ENCODE measurements around the gene PPARA.

The PPARA gene

DNA sequence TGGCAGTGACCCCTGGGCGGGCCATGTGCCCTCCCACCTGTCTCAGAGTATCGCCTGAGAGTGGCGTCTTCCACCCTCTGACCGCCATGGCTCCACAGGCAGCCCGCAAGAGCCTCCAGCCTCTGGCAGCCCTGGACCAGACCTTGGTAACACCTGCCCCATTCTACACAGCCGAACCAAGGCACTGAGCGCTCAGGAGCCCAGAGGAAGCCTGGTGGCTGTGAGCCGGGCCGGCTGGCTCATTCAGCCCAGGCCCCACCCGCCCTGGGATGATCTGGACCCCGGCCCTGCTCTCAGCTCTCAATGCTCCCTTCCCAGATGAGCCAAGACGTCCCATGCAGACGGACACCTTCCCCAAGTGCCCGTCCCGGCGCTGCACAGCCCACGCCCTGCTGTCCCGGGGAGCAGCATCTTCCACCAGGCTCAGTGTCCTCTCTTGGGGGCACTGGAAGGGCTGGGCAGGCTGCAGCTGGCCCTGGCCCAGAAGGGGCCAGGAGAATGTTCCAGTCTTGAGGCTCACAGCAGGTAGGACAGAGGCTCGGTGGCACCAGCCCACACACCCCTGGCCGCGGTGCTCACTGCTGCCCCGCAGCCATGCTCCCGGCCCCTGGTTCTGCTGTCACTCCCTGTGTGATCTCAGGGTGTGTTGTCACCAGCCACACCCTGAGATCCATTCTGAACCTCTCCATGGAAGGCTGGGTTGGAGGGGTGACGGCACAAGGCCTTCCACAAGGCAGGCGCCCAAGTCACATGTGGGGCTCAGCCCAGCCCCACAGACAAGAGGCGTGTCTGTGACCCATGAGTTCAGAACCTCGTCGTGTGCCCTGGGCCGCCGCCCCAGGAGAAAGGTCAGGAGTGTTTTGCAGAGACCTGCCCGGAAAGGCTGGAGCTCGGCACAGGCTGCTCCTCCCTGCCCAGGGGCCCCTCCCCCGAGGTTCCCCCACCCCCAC is 24.2 kb upstream of the PPARA start:
- TF ChIP-seq GATA2 (IDR thresholded peaks at IDR 0.05; ENCODE audit: low read depth, low read length) (no peak), GATA3 (IDR thresholded peaks at IDR 0.05; ENCODE audit: low read depth, low read length) (no peak)

DNA sequence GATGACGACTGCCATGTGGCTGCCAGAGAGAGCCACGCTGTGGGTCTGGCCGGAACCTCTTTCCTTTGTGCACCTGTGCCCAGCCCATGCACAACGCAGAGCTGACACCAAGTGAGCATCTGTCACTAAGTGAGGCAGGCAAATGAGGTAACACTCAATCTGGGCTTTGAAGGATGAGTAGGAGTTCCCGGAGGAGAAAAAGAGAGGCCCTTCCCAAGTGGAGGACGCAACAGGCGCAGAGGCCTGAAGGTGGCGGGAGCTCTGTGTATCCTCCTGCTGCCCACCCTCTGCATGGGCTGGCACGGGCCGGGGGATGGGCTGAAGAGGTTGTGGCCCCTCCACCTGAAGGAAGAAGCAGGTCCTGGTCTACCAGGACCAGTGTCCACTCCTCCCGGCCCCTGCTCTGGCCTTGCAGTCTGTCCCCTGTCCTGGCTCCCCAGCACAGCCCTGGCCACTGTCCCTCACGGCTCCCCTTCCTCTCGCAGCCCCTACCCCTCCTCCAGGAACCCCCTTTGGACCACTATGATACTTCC is 23.4 kb upstream of the PPARA start:
- TF ChIP-seq GATA3 (IDR thresholded peaks at IDR 0.05; ENCODE audit: low read depth, low read length) (no peak), GATA2 (IDR thresholded peaks at IDR 0.05; ENCODE audit: low read depth, low read length) (no peak)

DNA sequence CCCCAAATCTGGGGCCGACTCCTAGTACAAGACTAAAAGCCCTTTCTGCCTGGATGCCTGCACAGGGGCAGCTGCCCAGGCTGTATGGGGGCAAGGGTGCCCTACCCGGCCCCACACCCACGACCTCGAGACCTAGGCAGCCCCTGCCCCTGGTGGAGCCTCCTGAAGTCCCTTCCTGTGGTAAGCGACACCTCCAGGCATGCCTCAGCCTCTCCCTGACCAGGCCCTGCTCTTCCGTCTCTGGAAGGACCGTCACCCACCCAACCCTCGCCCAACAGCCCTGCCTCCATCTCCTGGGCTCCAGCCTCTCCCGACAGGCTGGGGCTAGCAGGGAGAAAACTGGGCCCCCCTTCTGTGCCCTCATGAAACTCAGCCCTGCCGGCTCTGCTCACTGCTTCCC is 22.8 kb upstream of the PPARA start:
- TF ChIP-seq GATA2 (IDR thresholded peaks at IDR 0.05; ENCODE audit: low read depth, low read length) (no peak), GATA3 (IDR thresholded peaks at IDR 0.05; ENCODE audit: low read depth, low read length) (no peak)

DNA sequence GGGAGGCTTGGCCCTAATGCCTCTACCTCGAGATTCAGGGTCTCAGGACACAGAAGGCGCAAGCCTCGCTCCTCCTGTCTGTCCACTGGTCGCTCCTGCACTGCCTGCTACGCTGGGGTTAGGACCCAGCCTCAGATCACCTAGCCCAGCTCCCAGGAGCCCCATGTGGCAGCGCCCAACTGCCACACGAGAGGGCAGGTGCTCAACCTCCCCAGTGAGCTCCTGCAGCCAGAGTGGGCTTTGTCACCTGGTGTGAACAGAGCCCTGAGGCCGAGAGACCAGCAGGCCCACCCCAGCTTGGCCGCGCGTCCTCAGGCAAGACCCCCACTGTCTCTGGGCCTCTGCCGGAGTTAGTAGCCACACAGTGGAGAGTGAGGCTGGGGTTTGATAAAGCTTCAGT is 21.7 kb upstream of the PPARA start:
- TF ChIP-seq GATA3 (IDR thresholded peaks at IDR 0.05; ENCODE audit: low read depth, low read length) (no peak), GATA2 (IDR thresholded peaks at IDR 0.05; ENCODE audit: low read depth, low read length) (no peak)

DNA sequence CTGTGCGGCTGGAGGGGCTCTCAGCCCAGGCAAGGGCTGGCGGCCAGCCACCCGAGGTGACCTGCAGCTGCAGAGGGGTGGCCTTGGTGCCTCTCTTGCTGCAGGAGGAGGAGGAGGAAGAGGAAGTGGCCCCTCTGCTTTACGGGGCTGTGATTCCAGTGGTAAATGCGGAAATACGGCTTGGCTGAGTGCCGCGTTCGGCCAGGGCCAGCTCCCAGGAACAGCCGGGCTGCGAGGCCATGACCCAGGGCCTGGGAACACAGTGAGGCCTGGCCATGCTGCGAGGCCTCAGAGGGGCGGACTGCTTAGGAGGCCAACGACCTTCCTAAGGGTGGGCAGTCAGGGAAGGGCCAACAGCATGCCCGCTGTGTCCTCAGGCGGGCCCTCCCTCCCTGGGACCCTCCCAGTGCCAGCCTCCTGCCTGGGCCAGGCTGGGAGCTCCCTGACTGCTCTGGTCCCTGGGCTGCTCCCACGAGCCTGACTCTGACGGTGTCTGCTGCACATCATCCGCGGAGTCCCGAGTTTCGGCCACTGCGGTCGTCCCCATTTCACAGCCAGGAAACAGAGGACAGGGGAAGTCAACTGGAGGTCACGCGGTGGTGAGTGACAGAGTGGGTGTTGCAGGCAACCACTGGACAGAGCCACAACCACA is 20.8 kb upstream of the PPARA start:
- no peak for TF ChIP-seq GATA3 (IDR thresholded peaks at IDR 0.05; ENCODE audit: low read depth, low read length)
- TF ChIP-seq GATA2 (IDR thresholded peaks at IDR 0.05; ENCODE audit: low read depth, low read length), result no peak

DNA sequence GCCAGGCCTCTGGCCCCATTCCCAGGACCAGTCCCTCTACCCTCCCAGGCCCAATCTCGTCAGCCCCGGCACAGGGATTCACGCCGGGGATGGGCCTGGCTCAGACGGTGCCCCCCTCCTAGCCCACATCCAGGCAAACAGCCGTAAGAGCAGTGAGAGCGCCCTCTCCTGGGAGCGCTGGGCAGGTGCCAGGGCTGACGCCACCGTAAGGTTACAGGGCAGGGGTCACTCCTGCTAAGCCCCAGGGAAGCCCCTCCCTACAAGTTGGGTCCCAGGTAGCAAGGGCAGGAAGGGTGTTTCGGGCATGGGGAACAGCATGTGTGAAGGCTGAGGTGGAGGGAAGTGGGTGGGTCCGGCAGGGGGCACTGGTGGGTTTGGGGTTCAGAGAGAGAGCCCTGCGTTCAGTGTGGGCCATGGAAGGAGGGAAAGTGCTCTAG is 19.2 kb upstream of the PPARA start:
- TF ChIP-seq GATA3 (IDR thresholded peaks at IDR 0.05; ENCODE audit: low read depth, low read length) (no peak), GATA2 (IDR thresholded peaks at IDR 0.05; ENCODE audit: low read depth, low read length) (no peak)

DNA sequence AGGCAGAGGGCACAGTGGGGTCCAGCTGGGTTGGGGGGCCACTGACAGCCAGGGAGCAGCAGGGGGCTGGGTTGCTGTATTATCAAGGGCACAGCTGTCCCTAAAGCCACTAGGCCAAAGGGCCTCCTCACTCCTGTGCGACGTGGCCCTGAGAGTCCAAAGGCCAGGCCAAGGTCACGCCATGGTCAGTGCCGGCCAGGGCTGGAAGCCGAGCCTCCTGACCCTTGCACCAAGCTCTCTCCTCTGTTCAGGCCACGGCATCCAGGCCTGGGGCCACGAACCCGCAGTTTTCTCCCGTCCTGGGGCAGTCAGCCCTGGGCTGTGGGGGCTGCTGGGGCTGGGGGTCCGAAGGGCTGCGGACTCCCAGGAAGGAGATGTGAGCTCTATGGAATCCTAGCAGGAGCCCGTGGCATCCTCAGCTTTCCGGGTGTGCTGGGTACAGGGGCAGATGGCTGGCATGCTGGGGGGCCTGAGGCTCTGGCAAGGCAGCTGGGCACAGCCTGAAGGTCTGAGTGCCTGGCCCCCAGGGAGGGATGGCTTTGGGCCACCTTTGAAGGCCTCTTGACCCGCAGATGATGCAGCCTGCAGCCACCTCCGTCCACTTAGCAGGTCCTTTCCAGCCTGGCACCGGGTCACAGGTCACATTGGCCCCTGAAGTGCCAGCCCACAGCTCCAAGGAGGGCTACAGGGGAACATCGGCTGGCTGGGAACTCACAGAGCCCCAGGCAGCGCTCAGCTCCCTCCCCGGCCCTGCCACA is 17.3 kb upstream of the PPARA start:
- no peak for TF ChIP-seq GATA2 (IDR thresholded peaks at IDR 0.05; ENCODE audit: low read depth, low read length)

DNA sequence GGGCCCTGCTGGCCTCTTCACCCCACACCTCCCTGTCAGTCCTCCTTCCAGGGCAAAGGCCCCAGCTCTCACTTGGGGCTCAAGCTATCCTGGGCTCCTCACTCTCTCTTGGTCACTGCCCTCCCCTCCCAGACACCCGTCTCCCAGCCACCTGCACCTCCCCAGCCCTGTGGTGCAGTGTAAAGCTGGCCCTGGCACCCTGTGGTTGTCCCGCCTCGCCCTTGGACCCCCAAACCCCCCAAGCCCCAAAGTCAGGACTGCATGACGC is 16.8 kb upstream of the PPARA start:
- TF ChIP-seq GATA3 (IDR thresholded peaks at IDR 0.05; ENCODE audit: low read depth, low read length) (no peak), GATA2 (IDR thresholded peaks at IDR 0.05; ENCODE audit: low read depth, low read length) (no peak)

DNA sequence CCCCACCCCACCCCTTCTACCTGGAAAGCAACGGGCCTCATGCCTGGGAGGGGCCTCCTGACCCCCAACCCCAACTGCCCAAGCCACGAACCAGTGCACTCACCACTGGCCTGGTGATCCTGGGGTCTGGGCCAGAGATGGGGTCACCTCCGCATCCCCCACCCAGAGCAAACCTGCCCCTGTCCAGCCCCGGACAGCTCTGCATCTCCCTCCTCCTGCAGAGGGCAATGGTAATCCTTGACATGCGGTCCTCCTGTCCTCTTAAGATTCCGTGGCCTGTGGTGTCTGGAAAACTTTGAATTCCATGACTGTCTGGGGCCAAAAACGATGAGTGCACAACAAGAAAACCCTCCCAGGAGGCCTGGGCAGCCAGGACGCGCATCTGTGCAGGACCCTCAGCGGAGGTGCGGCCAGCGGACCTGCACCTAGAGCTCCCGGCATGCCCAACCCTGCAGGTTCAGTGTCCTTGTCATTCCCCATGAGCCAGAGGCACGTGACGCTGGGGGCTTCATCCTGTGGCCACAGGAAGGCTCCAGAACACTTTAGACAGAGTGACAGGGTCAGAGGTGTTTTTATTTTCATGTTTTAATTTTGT is 16.1 kb upstream of the PPARA start:
- no peak for TF ChIP-seq GATA2 (IDR thresholded peaks at IDR 0.05; ENCODE audit: low read depth, low read length)

DNA sequence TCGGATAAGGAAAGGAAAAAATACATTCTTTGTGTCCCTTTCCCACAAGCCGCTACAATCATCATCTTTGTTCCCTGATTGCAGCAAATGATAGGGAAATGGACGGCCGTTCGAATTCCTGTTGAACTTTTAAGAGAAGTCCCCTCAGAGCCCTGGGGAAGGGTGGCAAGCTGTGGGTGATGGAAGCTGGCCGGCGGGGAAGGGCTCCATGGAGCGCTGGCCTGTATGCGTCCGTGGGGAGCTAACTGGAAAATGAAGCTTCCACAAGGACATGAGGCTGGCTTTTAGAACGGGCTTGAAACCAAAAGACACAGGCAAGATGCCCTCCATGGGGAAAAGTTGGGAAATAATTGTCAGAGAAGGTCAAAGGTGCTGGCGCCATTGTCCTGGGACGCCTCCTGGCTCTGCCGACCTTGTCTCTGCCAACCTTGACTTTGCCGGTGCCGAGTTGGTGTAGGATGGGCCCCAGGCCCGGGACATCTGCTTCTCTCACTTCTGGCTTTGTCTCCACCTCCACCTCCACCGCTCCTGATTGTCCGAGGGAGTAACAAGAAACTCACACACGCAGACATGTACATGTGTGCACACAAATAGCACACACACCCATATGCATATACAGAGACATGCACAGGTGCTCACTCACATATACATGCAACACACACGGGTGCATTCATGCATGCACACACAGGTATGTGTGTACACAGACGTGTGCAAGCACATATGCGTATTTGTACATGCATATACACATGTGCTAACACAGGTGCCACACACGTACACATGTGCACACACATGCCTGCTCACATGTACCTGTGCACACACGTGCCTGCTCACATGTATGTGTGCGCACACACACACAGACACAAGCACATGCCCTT is 14.5 kb upstream of the PPARA start:
- TF ChIP-seq GATA2 (IDR thresholded peaks at IDR 0.05; ENCODE audit: low read depth, low read length), result no peak
- no peak for TF ChIP-seq GATA3 (IDR thresholded peaks at IDR 0.05; ENCODE audit: low read depth, low read length)

DNA sequence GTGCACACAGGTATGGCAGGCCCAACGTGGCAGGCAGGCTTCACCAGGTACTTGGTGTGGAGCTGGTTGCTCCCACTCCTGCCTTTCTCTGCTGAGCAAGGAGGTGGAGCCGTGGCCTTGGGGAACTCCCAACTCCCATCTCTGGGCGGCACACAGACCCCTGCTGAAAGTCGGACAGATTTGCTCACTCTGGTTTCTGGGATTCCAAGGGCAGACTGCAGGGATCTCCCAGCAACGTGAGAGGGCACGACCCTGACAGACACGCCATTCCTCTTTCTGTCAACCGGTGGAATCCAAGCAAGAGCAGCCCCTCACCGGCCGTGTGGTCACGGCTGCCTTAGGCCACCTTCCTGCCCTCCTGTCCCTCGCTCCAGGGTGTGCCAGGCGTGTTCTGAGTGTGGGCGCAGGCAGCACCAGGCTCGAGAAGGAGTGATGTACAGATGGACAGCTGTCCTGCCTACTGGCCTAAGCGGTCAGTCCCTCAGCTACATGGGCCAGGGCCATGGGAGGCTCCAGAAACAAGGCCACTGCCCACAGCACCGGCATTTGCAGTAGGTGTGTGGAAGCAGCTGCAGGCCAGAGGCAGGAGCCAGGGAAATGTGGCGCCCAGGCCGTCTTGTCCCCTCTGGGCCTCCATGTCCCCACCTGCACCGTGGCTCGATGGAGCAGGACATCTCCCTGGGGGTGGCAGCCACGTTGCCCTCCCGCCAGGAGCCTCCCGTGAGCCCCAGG is 13.7 kb upstream of the PPARA start:
- TF ChIP-seq GATA3 (IDR thresholded peaks at IDR 0.05; ENCODE audit: low read depth, low read length) (no peak), GATA2 (IDR thresholded peaks at IDR 0.05; ENCODE audit: low read depth, low read length) (no peak)

DNA sequence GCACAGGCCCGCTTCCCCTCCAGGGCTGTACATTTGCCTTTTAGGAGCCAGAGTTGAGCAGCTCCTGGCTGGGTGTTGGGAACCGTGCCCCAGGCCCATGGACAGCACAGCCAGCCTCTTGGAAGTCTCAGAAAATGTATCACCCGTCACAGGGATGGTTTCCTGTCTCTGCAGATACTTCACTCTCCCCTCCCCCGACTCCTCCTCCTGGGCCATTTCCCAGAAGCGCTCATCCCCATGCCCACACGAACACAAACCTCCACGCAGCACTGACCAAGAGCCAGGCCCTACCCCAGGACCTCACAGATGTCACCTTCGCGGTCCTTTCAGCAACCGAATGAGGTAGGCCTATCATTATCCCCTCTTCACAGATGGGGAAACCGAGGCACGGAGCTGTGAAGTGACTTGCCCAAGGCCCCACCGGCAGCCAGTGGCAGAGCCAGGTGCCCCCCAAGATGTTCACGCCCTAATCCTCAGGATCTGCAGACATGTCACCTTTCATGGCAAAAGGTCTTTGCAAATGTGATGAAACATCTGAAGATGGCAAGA is 13.0 kb upstream of the PPARA start:
- TF ChIP-seq GATA2 (IDR thresholded peaks at IDR 0.05; ENCODE audit: low read depth, low read length) (no peak), GATA3 (IDR thresholded peaks at IDR 0.05; ENCODE audit: low read depth, low read length) (no peak)

Data from SH-SY5Y (cell line).